Hepatocyte (in vitro differentiated cells): ENCODE measurements around the gene KDM1B. TPM values are rescaled to one million over a fixed set of nuclear protein-coding genes. Genes with fewer than 3 reads are reported as not detected.

Experiments used
- DNase-seq: peaks from one replicate; pipeline ENCODE4 v3.0.0-alpha.2; 2016; ENCODE audit warnings: low spot score
- H2AFZ ChIP-seq: fragments of 200-600 bp; sonication (generic); 2 replicates; pipeline ENCODE4 v1.6.0; 2016; ENCODE audit warnings: antibody characterized with exemption, mild to moderate bottlenecking
- H3K27ac ChIP-seq: fragments of 200-600 bp; sonication (generic); 2 replicates; pipeline ENCODE4 v1.5.1; 2016; ENCODE audit warnings: mild to moderate bottlenecking
- H3K27me3 ChIP-seq: fragments of 200-600 bp; sonication (generic); 2 replicates; pipeline ENCODE4 v1.6.1; 2016
- H3K36me3 ChIP-seq: fragments of 200-600 bp; sonication (generic); replicated peaks from 2 replicates; pipeline ENCODE4 v1.5.1; 2016; ENCODE audit warnings: low read depth; ENCODE audit not compliant: insufficient read depth
- H3K4me1 ChIP-seq: fragments of 200-600 bp; sonication (generic); 2 replicates; pipeline ENCODE4 v1.5.1; 2016; ENCODE audit warnings: mild to moderate bottlenecking, moderate library complexity; ENCODE audit not compliant: insufficient read depth
- H3K4me2 ChIP-seq: fragments of 200-600 bp; sonication (generic); 2 replicates; pipeline ENCODE4 v1.6.0; 2016
- H3K4me3 ChIP-seq: fragments of 200-600 bp; sonication (generic); 2 replicates; pipeline ENCODE4 v1.5.1; 2016; ENCODE audit warnings: mild to moderate bottlenecking
- H3K79me2 ChIP-seq: fragments of 200-600 bp; sonication (generic); 2 replicates; pipeline ENCODE4 v1.6.0; 2017; ENCODE audit warnings: mild to moderate bottlenecking
- H3K9me2 ChIP-seq: fragments of 200-600 bp; sonication (generic); replicated peaks from 2 replicates; pipeline ENCODE4 v1.6.0; 2017; ENCODE audit warnings: mild to moderate bottlenecking; ENCODE audit not compliant: insufficient read depth
- H3K9me3 ChIP-seq: fragments of 200-600 bp; sonication (generic); 2 replicates; pipeline ENCODE4 v1.5.1; 2016; ENCODE audit warnings: low read depth, mild to moderate bottlenecking
- H4K20me1 ChIP-seq: fragments of 200-600 bp; sonication (generic); 2 replicates; pipeline ENCODE4 v1.6.0; 2016; ENCODE audit warnings: mild to moderate bottlenecking; ENCODE audit not compliant: insufficient read depth, poor library complexity, severe bottlenecking
- EZH2 ChIP-seq: fragments of 200-600 bp; sonication (generic); IDR thresholded peaks from 2 replicates; pipeline ENCODE4 v1.6.1; 2016; ENCODE audit warnings: antibody characterized with exemption, mild to moderate bottlenecking, borderline replicate concordance
- EZH2phosphoT487 ChIP-seq: fragments of 200-600 bp; sonication (generic); IDR thresholded peaks from one replicate; pipeline ENCODE4 v1.6.1; 2018; ENCODE audit warnings: antibody characterized with exemption, mild to moderate bottlenecking, low read depth, moderate library complexity; ENCODE audit not compliant: unreplicated experiment, severe bottlenecking
- WGBS: methylation state at CpG from one replicate; pipeline ENCODE4 v1.1.6; 2016; ENCODE audit warnings: low lambda C conversion rate; ENCODE audit errors: missing lambda C conversion rate; 5-methylcytosine and 5-hydroxymethylcytosine counted together
- polyA plus RNA-seq: library from polyadenylated mRNA; unstranded; fragments of >200 nt; fragmentation: Nextera tagmentation; extraction: Ambion mirVana; gene quantifications from 2 replicates; pipeline ENCODE4 v1.2.1, GENCODE V29; 2016
- total RNA-seq: library from RNA; depleted of rRNA; stranded (reverse); fragments of >200 nt; gene quantifications from 2 replicates; pipeline ENCODE4 v1.2.3, GENCODE V29; 2014
- TF ChIP-seq, protein P1 (sequence below): fragments of 200-600 bp; sonication (generic); IDR thresholded peaks from 2 replicates; pipeline ENCODE4 v1.5.1; 2016; ENCODE audit warnings: antibody characterized with exemption, mild to moderate bottlenecking; ENCODE audit not compliant: poor library complexity

KDM1B gene
- total and polyA plus RNA-seq, 2 experiments from 2014 or later = 5.9 to 9.1 TPM

- H3K9me3 ChIP-seq = peaks cover 3% of the 10 kb centered on the region
- H3K4me2 ChIP-seq = no peak overlapping the region
- no peaks in the 10 kb centered on the region for H4K20me1 ChIP-seq
- H3K36me3 ChIP-seq = no peaks in the 10 kb centered on the region
- H3K27ac ChIP-seq = no peak overlapping the region
- H3K4me1 ChIP-seq = no peaks in the 10 kb centered on the region
- 100% methylated on average over 1 of the region's 1 CpG for WGBS
- no peaks in the 10 kb centered on the region for H3K27me3 ChIP-seq
- no peaks in the 10 kb centered on the region for H3K9me2 ChIP-seq
- H3K79me2 ChIP-seq = peaks cover 37% of the 10 kb centered on the region
- no peak overlapping the region for H3K4me3 ChIP-seq
- DNase-seq = no peak
- TF ChIP-seq, protein P1, sequence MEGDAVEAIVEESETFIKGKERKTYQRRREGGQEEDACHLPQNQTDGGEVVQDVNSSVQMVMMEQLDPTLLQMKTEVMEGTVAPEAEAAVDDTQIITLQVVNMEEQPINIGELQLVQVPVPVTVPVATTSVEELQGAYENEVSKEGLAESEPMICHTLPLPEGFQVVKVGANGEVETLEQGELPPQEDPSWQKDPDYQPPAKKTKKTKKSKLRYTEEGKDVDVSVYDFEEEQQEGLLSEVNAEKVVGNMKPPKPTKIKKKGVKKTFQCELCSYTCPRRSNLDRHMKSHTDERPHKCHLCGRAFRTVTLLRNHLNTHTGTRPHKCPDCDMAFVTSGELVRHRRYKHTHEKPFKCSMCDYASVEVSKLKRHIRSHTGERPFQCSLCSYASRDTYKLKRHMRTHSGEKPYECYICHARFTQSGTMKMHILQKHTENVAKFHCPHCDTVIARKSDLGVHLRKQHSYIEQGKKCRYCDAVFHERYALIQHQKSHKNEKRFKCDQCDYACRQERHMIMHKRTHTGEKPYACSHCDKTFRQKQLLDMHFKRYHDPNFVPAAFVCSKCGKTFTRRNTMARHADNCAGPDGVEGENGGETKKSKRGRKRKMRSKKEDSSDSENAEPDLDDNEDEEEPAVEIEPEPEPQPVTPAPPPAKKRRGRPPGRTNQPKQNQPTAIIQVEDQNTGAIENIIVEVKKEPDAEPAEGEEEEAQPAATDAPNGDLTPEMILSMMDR = no peak
- no peak for TF ChIP-seq EZH2
- TF ChIP-seq EZH2phosphoT487 = no peak
- no peak overlapping the region for H2AFZ ChIP-seq
Measured at GRCh38 chr6:18234564-18234963, 79.3 kb downstream of the KDM1B start.

GRCh38 chr6:18235524-18235923 lies 80.3 kb downstream of the KDM1B start:
- H3K27ac ChIP-seq = no peak overlapping the region
- no peak overlapping the region for H3K4me2 ChIP-seq
- H3K9me2 ChIP-seq = no peaks in the 10 kb centered on the region
- H3K36me3 ChIP-seq = no peaks in the 10 kb centered on the region
- H2AFZ ChIP-seq = no peak overlapping the region
- H3K4me3 ChIP-seq = no peak overlapping the region
- H3K79me2 ChIP-seq = peaks cover 44% of the 10 kb centered on the region
- no peaks in the 10 kb centered on the region for H4K20me1 ChIP-seq
- H3K4me1 ChIP-seq = no peaks in the 10 kb centered on the region
- peaks cover 3% of the 10 kb centered on the region for H3K9me3 ChIP-seq
- TF ChIP-seq, protein P1 = no peak
- TF ChIP-seq EZH2phosphoT487 (no peak), EZH2 (no peak)
- WGBS = 99% methylated on average over 3 of the region's 3 CpGs
- no peaks in the 10 kb centered on the region for H3K27me3 ChIP-seq
- DNase-seq = no peak

GRCh38 chr6:18237167-18237566 lies 81.9 kb downstream of the KDM1B start:
- no peaks in the 10 kb centered on the region for H4K20me1 ChIP-seq
- no peak overlapping the region for H3K27ac ChIP-seq
- H3K4me3 ChIP-seq = no peak overlapping the region
- peaks cover 46% of the 10 kb centered on the region for H3K79me2 ChIP-seq
- H3K36me3 ChIP-seq = no peaks in the 10 kb centered on the region
- peaks cover 3% of the 10 kb centered on the region for H3K9me3 ChIP-seq
- no peaks in the 10 kb centered on the region for H3K4me1 ChIP-seq
- no peak overlapping the region for H2AFZ ChIP-seq
- no peaks in the 10 kb centered on the region for H3K27me3 ChIP-seq
- TF ChIP-seq, protein P1 = no peak
- TF ChIP-seq EZH2phosphoT487 = no peak
- no peak for DNase-seq
- no peak overlapping the region for H3K4me2 ChIP-seq
- 100% methylated on average over 1 of the region's 1 CpG for WGBS
- H3K9me2 ChIP-seq = no peaks in the 10 kb centered on the region

DNA sequence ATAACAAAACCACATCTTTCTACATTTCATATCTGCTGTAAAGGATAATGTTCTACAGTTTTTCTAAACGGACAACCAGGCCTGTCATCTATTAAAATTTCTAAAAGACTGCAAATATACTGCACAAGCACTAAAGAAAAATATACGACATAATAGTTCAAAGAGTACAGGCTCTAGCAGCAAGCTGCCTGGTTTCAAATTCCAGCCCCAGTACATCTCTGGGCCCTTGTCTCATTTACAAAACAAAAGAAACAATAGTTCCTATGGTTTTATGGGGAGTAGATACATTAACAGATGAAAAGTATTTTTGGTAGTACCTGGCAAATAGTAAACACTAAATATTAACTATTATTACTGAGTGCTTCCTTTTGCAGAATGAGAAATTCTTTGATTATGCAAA lies 85.0 kb downstream of the KDM1B start:
- 56% methylated on average over 2 of the region's 2 CpGs for WGBS
- Histone ChIP-seq H3K36me3 (no peaks in the 10 kb centered on the region), H3K9me2 (no peaks in the 10 kb centered on the region), H3K79me2 (peaks cover 43% of the 10 kb centered on the region), H3K4me1 (no peaks in the 10 kb centered on the region), H2AFZ (no peak overlapping the region), H3K27me3 (no peaks in the 10 kb centered on the region), H3K9me3 (no peaks in the 10 kb centered on the region), H3K4me3 (no peak overlapping the region), H3K27ac (no peak overlapping the region), H4K20me1 (no peaks in the 10 kb centered on the region), H3K4me2 (no peak overlapping the region)
- TF ChIP-seq EZH2 = no peak
- TF ChIP-seq EZH2phosphoT487 = no peak
- TF ChIP-seq, protein P1 = no peak
- DNase-seq = no peak
